Measurements from ENCODE around the gene BHLHE40.

- TF ChIP-seq, protein P1, sequence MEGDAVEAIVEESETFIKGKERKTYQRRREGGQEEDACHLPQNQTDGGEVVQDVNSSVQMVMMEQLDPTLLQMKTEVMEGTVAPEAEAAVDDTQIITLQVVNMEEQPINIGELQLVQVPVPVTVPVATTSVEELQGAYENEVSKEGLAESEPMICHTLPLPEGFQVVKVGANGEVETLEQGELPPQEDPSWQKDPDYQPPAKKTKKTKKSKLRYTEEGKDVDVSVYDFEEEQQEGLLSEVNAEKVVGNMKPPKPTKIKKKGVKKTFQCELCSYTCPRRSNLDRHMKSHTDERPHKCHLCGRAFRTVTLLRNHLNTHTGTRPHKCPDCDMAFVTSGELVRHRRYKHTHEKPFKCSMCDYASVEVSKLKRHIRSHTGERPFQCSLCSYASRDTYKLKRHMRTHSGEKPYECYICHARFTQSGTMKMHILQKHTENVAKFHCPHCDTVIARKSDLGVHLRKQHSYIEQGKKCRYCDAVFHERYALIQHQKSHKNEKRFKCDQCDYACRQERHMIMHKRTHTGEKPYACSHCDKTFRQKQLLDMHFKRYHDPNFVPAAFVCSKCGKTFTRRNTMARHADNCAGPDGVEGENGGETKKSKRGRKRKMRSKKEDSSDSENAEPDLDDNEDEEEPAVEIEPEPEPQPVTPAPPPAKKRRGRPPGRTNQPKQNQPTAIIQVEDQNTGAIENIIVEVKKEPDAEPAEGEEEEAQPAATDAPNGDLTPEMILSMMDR (IDR thresholded peaks at IDR 0.05): no peak
- TF ChIP-seq POLR2A (IDR thresholded peaks at IDR 0.05): no peak
These were observed 48.7 kb upstream of the BHLHE40 start for GRCh38 chr3:4930501-4930900.
